HCT116 (cell line): ENCODE results near the gene SMURF1. TPM values are rescaled to one million over a fixed set of nuclear protein-coding genes. Genes with fewer than 3 reads are reported as not detected.

ENCODE experiments used
- ATAC-seq: fragments of 200-7000 bp; cut with Tn5 transposase; 2 replicates; pipeline ENCODE4 v1.9.1; 2020; ENCODE audit warnings: mild to moderate bottlenecking, moderate library complexity
- BruUV-seq: library from RNA; stranded (reverse); fragments of 400-500 nt; replicated peaks from 2 replicates; lab custom pipeline; 2021; lab: Mats Ljungman, UMichigan
- CTCF ChIA-PET: fragments of 300-600 bp; sonication (Branson Sonifier 250); formaldehyde crosslinking; loops from one replicate; lab custom pipeline; 2021; ENCODE audit warnings: antibody characterized with exemption; lab: Charles Lee
- POLR2A ChIA-PET: fragments of 300-600, 350-600 bp; sonication (Branson Sonifier 250); formaldehyde crosslinking; loops from one replicate; lab custom pipeline; 2021; ENCODE audit warnings: antibody characterized with exemption; lab: Charles Lee
- RAD21 ChIA-PET, 2 experiments: fragments of 300-600 bp; sonication (Branson Sonifier 250); formaldehyde crosslinking; loops; one replicate each; lab custom pipeline; 2023; ENCODE audit warnings: low total read pairs in 2 of 2; ENCODE audit not compliant: uncharacterized antibody in 2 of 2, unreplicated experiment in 2 of 2, low non-redundant PET in 1 of 2; lab: Charles Lee
- DNase-seq: peaks from one replicate; pipeline ENCODE4 v3.0.0-alpha.2; 2010; ENCODE audit warnings: low read depth, low spot score
- H2AFZ ChIP-seq: fragments of 200-600 bp; shearing (Covaris generic), sonication (generic); 2 replicates; pipeline ENCODE4 v1.6.1; 2017; ENCODE audit warnings: low read depth, mixed run types, mixed read lengths, antibody characterized with exemption, low read length; ENCODE audit not compliant: poor library complexity, severe bottlenecking
- H3K27ac ChIP-seq: 2 replicates; pipeline ENCODE4 v1.5.1; 2012; ENCODE audit warnings: low read depth, low read length
- H3K27me3 ChIP-seq: fragments of 200-600 bp; sonication (generic); 2 replicates; pipeline ENCODE4 v1.6.1; 2016; ENCODE audit warnings: mixed run types, low read length, mixed read lengths; ENCODE audit not compliant: insufficient read depth
- H3K36me3 ChIP-seq, 2 experiments: fragments of 200-500 bp in 1 of 2; fragments of 200-600 bp in 1 of 2; sonication (Bioruptor generic) in 1 of 2; sonication (generic) in 1 of 2; 2 replicates each; pipeline versions ENCODE4 v1.5.1 to v1.6.1; 2014 to 2016; ENCODE audit warnings: low read length in 2 of 2, inconsistent platforms in 1 of 2, mixed read lengths in 1 of 2, mixed run types in 1 of 2; ENCODE audit not compliant: insufficient read depth in 2 of 2, control insufficient read depth in 1 of 2
- H3K4me1 ChIP-seq, 2 experiments: fragments of 200-600 bp in 1 of 2; sonication (generic) in 1 of 2; 2 replicates each; pipeline versions ENCODE4 v1.5.1 to v1.6.1; 2012 to 2017; ENCODE audit warnings: low read length in 2 of 2, inconsistent platforms in 1 of 2, mild to moderate bottlenecking in 1 of 2, mixed read lengths in 1 of 2, mixed run types in 1 of 2, moderate library complexity in 1 of 2; ENCODE audit not compliant: insufficient read depth in 2 of 2, control insufficient read depth in 1 of 2
- H3K4me2 ChIP-seq: fragments of 200-600 bp; sonication (generic); 2 replicates; pipeline ENCODE4 v1.6.1; 2017; ENCODE audit warnings: mixed run types, low read length, mixed read lengths
- H3K4me3 ChIP-seq, 2 experiments: fragments of 200-600 bp in 1 of 2; sonication (generic) in 1 of 2; replicated peaks in 1 of 2; 2 replicates each; pipeline ENCODE4 v1.5.1; 2011 to 2016; ENCODE audit warnings: low read length in 2 of 2, control low read depth in 1 of 2, low read depth in 1 of 2, mild to moderate bottlenecking in 1 of 2, mixed read lengths in 1 of 2, mixed run types in 1 of 2
- H3K79me2 ChIP-seq: fragments of 200-600 bp; sonication (generic); 2 replicates; pipeline ENCODE4 v1.6.1; 2017; ENCODE audit warnings: mild to moderate bottlenecking, mixed run types, low read length, moderate library complexity, mixed read lengths; ENCODE audit not compliant: insufficient read depth
- H3K9ac ChIP-seq: fragments of 200-600 bp; sonication (generic); 2 replicates; pipeline ENCODE4 v1.6.1; 2016; ENCODE audit warnings: low read length, mixed read lengths
- H3K9me2 ChIP-seq: fragments of 200-600 bp; sonication (generic), shearing (Covaris generic); 2 replicates; pipeline ENCODE4 v1.6.1; 2017; ENCODE audit warnings: mixed run types, mild to moderate bottlenecking, moderate library complexity; ENCODE audit not compliant: insufficient read depth
- H3K9me3 ChIP-seq, 2 experiments: fragments of 200-500 bp in 1 of 2; fragments of 200-600 bp in 1 of 2; sonication (Bioruptor generic) in 1 of 2; sonication (generic) in 1 of 2; 2 replicates each; pipeline ENCODE4 v1.6.1; 2014 to 2017; ENCODE audit warnings: low read length in 2 of 2, mixed read lengths in 2 of 2, inconsistent platforms in 1 of 2, low read depth in 1 of 2, mild to moderate bottlenecking in 1 of 2, mixed run types in 1 of 2, moderate library complexity in 1 of 2; ENCODE audit not compliant: control insufficient read depth in 1 of 2, insufficient read depth in 1 of 2
- H4K20me1 ChIP-seq: fragments of 200-600 bp; sonication (generic), shearing (Covaris generic); 2 replicates; pipeline ENCODE4 v1.6.1; 2017; ENCODE audit warnings: mixed run types, mild to moderate bottlenecking, moderate library complexity; ENCODE audit not compliant: insufficient read depth
- CBX3 ChIP-seq: IDR thresholded peaks from 2 replicates; pipeline ENCODE4 v1.6.1; 2012; ENCODE audit warnings: low read depth
- EZH2 ChIP-seq: fragments of 200-600 bp; sonication (generic); IDR thresholded peaks from 2 replicates; pipeline ENCODE4 v1.6.1; 2017; ENCODE audit warnings: antibody characterized with exemption, mixed run types
- EZH2phosphoT487 ChIP-seq: fragments of 200-600 bp; IDR thresholded peaks from 2 replicates; pipeline ENCODE4 v1.6.1; 2018; ENCODE audit warnings: antibody characterized with exemption, borderline replicate concordance
- JUND ChIP-seq: IDR thresholded peaks from 2 replicates; pipeline ENCODE4 v1.6.1; 2012
- POLR2A ChIP-seq: IDR thresholded peaks from 2 replicates; pipeline ENCODE4 v1.7.0; 2011; ENCODE audit warnings: borderline replicate concordance; ENCODE audit not compliant: insufficient read depth, insufficient read length; ENCODE audit errors: extremely low read depth
- SP1 ChIP-seq: IDR thresholded peaks from 2 replicates; pipeline ENCODE4 v1.6.1; 2012; ENCODE audit warnings: low read depth
- SRF ChIP-seq: IDR thresholded peaks from 2 replicates; pipeline ENCODE4 v1.6.1; 2012; ENCODE audit warnings: low read depth
- intact Hi-C: fragments of 100-400 bp; cut with micrococcal nuclease; formaldehyde crosslinking; loops from 2 replicates; pipeline ENCODE4 v1.10.0; 2022
- total RNA-seq: library from RNA; stranded (reverse); gene quantifications from one replicate; pipeline ENCODE4 v1.2.1, GENCODE V29; 2021; ENCODE audit not compliant: unreplicated experiment
- TF ChIP-seq, protein P1 (sequence below): IDR thresholded peaks from 2 replicates; pipeline ENCODE4 v1.6.1; 2011; ENCODE audit warnings: mild to moderate bottlenecking, low read length, moderate library complexity; ENCODE audit not compliant: insufficient replicate concordance; ENCODE audit errors: extremely low read depth
- TF ChIP-seq, protein P2 (sequence below), 3 experiments: fragments of 200-600 bp in 1 of 3; sonication (generic) in 1 of 3; IDR thresholded peaks in 2 of 3; conservative IDR thresholded peaks in 1 of 3; 2 replicates each; pipeline ENCODE4 v1.5.1; 2012 to 2017; ENCODE audit warnings: low read depth in 2 of 3, low read length in 2 of 3, antibody characterized with exemption in 1 of 3, borderline replicate concordance in 1 of 3, control low read depth in 1 of 3, mild to moderate bottlenecking in 1 of 3, mixed read lengths in 1 of 3, mixed run types in 1 of 3, moderate library complexity in 1 of 3; ENCODE audit not compliant: insufficient read depth in 1 of 3
- TF ChIP-seq, protein P3 (sequence below): IDR thresholded peaks from 2 replicates; pipeline ENCODE4 v1.6.1; 2012
- TF ChIP-seq, protein P4 (sequence below): IDR thresholded peaks from 2 replicates; pipeline ENCODE4 v1.6.1; 2012; ENCODE audit warnings: low read depth
- TF ChIP-seq, protein P5 (sequence below): IDR thresholded peaks from 2 replicates; pipeline ENCODE4 v1.6.1; 2012

SMURF1 gene
- total RNA-seq, 1 experiment from 2014 or later, result 24.6 TPM

DNA sequence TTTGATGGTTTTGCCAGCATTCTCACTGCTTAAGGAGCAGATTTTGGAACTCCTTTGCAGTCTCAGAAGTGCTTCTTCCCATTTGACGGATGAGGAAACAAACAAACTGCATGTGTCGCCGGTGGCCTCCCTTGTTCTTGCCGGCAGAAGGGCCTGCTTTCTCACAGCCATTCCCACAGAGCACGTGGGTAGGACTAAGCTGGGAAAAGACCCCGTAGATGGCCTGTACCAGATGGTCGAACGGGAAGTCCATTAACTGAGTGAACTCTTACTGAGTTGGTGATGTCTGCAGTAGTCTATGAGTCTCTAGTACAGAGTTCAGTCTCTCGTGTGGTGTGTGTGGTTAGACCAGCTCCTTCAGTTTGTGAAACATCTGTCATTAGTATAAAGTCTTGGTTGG lies 133.6 kb downstream of the SMURF1 start:
- no peak overlapping the region for H3K4me2 ChIP-seq
- no peak overlapping the region for H2AFZ ChIP-seq
- H3K79me2 ChIP-seq, result no peaks in the 10 kb centered on the region
- TF ChIP-seq SP1, result no peak
- no peak for TF ChIP-seq EZH2
- TF ChIP-seq EZH2phosphoT487, result no peak
- TF ChIP-seq, protein P1, sequence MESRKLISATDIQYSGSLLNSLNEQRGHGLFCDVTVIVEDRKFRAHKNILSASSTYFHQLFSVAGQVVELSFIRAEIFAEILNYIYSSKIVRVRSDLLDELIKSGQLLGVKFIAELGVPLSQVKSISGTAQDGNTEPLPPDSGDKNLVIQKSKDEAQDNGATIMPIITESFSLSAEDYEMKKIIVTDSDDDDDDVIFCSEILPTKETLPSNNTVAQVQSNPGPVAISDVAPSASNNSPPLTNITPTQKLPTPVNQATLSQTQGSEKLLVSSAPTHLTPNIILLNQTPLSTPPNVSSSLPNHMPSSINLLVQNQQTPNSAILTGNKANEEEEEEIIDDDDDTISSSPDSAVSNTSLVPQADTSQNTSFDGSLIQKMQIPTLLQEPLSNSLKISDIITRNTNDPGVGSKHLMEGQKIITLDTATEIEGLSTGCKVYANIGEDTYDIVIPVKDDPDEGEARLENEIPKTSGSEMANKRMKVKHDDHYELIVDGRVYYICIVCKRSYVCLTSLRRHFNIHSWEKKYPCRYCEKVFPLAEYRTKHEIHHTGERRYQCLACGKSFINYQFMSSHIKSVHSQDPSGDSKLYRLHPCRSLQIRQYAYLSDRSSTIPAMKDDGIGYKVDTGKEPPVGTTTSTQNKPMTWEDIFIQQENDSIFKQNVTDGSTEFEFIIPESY, result no peak
- no peak for TF ChIP-seq JUND
- POLR2A ChIA-PET, result no interaction called here
- H4K20me1 ChIP-seq, result no peaks in the 10 kb centered on the region
- H3K27ac ChIP-seq, result no peak overlapping the region
- intact Hi-C loops, result no loop called here
- ATAC-seq (no peak), DNase-seq (no peak)
- BruUV-seq, result no TSS peak
- H3K4me3 ChIP-seq, result no peak overlapping the region
- no peaks in the 10 kb centered on the region for H3K9me2 ChIP-seq
- H3K36me3 ChIP-seq, result peaks cover 35 to 51% of the 10 kb centered on the region in 2 experiments
- H3K27me3 ChIP-seq, result no peaks in the 10 kb centered on the region
- RAD21 ChIA-PET, result no interaction called here
- no peak overlapping the region for H3K9ac ChIP-seq
- H3K4me1 ChIP-seq, result no peaks in the 10 kb centered on the region
- CTCF ChIA-PET, result no interaction called here
- no peaks in the 10 kb centered on the region for H3K9me3 ChIP-seq

DNA sequence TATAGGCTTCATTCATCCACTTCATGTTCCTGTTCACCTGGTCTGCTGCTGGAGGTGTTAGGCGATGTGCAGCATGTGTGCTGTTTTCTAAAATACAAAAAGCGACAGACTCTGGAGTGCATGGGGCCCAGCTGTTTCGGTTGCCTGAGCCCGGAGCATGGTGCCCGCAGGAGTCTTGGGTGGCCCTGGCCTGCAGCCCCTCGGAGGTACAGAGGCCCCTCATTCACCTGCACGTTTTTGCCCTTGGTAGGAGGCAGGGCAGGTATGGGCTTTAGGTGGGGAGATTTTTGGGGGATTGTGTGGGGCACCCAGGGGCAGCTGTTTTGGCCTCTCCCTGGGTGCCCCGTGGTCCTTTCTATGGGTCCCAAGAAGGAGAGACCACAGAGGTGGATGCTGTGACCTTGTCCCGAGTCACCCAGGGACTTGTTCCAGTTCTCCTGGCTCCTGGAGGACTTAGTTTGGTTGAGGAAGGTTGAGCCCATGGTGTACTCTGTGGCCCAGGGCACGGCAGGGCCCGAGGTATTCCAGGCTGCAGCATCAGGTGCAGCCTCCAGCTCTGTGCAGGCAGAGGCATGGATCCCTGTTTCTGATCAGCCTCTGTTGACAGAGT lies 134.9 kb downstream of the SMURF1 start:
- Histone ChIP-seq H3K9ac (no peak overlapping the region), H3K79me2 (no peaks in the 10 kb centered on the region), H4K20me1 (no peaks in the 10 kb centered on the region), H2AFZ (no peak overlapping the region), H3K4me3 (no peak overlapping the region), H3K4me2 (no peak overlapping the region), H3K4me1 (no peaks in the 10 kb centered on the region), H3K27me3 (no peaks in the 10 kb centered on the region), H3K9me2 (no peaks in the 10 kb centered on the region), H3K27ac (no peak overlapping the region), H3K9me3 (no peaks in the 10 kb centered on the region), H3K36me3 (peaks cover 41 to 52% of the 10 kb centered on the region in 2 experiments)
- CTCF ChIA-PET, result no interaction called here
- POLR2A ChIA-PET, result no interaction called here
- no TSS peak for BruUV-seq
- intact Hi-C loops, result no loop called here
- DNase-seq, result no peak
- RAD21 ChIA-PET, result no interaction called here
- ATAC-seq, result no peak
- TF ChIP-seq, protein P2, sequence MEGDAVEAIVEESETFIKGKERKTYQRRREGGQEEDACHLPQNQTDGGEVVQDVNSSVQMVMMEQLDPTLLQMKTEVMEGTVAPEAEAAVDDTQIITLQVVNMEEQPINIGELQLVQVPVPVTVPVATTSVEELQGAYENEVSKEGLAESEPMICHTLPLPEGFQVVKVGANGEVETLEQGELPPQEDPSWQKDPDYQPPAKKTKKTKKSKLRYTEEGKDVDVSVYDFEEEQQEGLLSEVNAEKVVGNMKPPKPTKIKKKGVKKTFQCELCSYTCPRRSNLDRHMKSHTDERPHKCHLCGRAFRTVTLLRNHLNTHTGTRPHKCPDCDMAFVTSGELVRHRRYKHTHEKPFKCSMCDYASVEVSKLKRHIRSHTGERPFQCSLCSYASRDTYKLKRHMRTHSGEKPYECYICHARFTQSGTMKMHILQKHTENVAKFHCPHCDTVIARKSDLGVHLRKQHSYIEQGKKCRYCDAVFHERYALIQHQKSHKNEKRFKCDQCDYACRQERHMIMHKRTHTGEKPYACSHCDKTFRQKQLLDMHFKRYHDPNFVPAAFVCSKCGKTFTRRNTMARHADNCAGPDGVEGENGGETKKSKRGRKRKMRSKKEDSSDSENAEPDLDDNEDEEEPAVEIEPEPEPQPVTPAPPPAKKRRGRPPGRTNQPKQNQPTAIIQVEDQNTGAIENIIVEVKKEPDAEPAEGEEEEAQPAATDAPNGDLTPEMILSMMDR (IDR thresholded peaks at IDR 0.05 in 2 of 3, conservative IDR thresholded peaks at IDR 0.05 in 1 of 3; ENCODE audit: borderline replicate concordance in 1 of 3, insufficient read depth in 1 of 3, low read depth in 2 of 3, low read length in 2 of 3), result no peak
- TF ChIP-seq, protein P3, sequence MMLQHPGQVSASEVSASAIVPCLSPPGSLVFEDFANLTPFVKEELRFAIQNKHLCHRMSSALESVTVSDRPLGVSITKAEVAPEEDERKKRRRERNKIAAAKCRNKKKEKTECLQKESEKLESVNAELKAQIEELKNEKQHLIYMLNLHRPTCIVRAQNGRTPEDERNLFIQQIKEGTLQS, result no peak
- TF ChIP-seq, protein P4, sequence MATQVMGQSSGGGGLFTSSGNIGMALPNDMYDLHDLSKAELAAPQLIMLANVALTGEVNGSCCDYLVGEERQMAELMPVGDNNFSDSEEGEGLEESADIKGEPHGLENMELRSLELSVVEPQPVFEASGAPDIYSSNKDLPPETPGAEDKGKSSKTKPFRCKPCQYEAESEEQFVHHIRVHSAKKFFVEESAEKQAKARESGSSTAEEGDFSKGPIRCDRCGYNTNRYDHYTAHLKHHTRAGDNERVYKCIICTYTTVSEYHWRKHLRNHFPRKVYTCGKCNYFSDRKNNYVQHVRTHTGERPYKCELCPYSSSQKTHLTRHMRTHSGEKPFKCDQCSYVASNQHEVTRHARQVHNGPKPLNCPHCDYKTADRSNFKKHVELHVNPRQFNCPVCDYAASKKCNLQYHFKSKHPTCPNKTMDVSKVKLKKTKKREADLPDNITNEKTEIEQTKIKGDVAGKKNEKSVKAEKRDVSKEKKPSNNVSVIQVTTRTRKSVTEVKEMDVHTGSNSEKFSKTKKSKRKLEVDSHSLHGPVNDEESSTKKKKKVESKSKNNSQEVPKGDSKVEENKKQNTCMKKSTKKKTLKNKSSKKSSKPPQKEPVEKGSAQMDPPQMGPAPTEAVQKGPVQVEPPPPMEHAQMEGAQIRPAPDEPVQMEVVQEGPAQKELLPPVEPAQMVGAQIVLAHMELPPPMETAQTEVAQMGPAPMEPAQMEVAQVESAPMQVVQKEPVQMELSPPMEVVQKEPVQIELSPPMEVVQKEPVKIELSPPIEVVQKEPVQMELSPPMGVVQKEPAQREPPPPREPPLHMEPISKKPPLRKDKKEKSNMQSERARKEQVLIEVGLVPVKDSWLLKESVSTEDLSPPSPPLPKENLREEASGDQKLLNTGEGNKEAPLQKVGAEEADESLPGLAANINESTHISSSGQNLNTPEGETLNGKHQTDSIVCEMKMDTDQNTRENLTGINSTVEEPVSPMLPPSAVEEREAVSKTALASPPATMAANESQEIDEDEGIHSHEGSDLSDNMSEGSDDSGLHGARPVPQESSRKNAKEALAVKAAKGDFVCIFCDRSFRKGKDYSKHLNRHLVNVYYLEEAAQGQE, result no peak
- no peak for TF ChIP-seq EZH2phosphoT487
- no peak for TF ChIP-seq CBX3
- TF ChIP-seq, protein P5, sequence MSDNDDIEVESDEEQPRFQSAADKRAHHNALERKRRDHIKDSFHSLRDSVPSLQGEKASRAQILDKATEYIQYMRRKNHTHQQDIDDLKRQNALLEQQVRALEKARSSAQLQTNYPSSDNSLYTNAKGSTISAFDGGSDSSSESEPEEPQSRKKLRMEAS, result no peak
- TF ChIP-seq EZH2, result no peak
- no peak for TF ChIP-seq POLR2A
- no peak for TF ChIP-seq SRF
